Epithelial cell of proximal tubule (primary cell): ENCODE results near the gene MTR. TPM values are rescaled to one million over a fixed set of nuclear protein-coding genes. Genes with fewer than 3 reads are reported as not detected.

Experiments
- DNase-seq: peaks from one replicate; pipeline ENCODE4 v3.0.0-alpha.2; 2011; ENCODE audit warnings: low read depth
- H3K4me3 ChIP-seq: 2 replicates; pipeline ENCODE4 v1.5.1; 2011; ENCODE audit warnings: low read depth, mild to moderate bottlenecking, low read length
- CTCF ChIP-seq: conservative IDR thresholded peaks from 2 replicates; pipeline ENCODE4 v1.5.1; 2012; ENCODE audit warnings: low read depth, mild to moderate bottlenecking, low read length
- total RNA-seq: library from RNA; depleted of rRNA; stranded (reverse); fragments of >200 nt; gene quantifications from 2 replicates; pipeline ENCODE4 v1.2.3, GENCODE V29; 2015

The MTR gene
- total RNA-seq, 1 donor from 2014 or later = 18.3 TPM

GRCh38 chr1:236952246-236953003 lies 157.3 kb downstream of the MTR start:
- TF ChIP-seq CTCF = no peak
- H3K4me3 ChIP-seq = no peak overlapping the region
- no peak for DNase-seq

GRCh38 chr1:236953151-236953700 lies 158.1 kb downstream of the MTR start:
- no peak for DNase-seq
- no peak overlapping the region for H3K4me3 ChIP-seq
- TF ChIP-seq CTCF = no peak

Other genes with a start within 250 kb of the MTR start
- gene HEATR1, start 190.8 kb upstream of the MTR start, total RNA-seq = 29.9 and 34.9 TPM in 2 replicates
- 0.07 and 0.52 TPM in 2 replicates for gene ACTN2, start 108.8 kb upstream of the MTR start, total RNA-seq
- not detected in 2 replicates for gene MT1HL1, start 209.1 kb downstream of the MTR start, total RNA-seq
- gene RYR2, start 246.9 kb downstream of the MTR start, total RNA-seq = 0.58 and 0.63 TPM in 2 replicates